Measurements from ENCODE around the gene KIF20B.

The KIF20B gene

DNA sequence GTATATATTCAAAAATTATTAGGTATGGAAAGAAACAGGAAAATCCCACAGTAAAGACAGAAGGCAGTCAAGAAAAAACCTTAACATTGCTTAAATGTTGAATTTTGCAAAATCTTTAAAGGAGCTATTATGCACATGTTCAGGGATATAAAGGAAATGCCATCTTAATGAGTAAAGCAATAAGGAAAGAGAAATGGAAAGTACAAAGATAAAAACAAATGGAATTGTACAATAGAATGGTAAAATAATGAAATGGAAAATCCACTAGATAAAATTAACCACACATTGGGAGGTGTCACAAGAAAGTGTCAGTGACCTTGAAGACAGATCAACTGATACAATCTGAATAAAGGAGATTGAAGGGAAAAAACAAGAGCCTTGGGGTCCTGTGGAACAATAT lies 82.0 kb downstream of the KIF20B start:
- no peak for DNase-seq (ENCODE audit: extremely low spot score)
- CTCF ChIA-PET = interaction anchor here (0.7 kb wide), 1 partner anchor 566 kb away, joined by 7 read pairs; no protein-coding TSS in a partner anchor
- no peak for TF ChIP-seq BHLHE40 (IDR thresholded peaks at IDR 0.05; ENCODE audit: borderline replicate concordance)
- TF ChIP-seq SUZ12 (IDR thresholded peaks at IDR 0.05) = no peak
- TF ChIP-seq FOXA1 (IDR thresholded peaks at IDR 0.05) = no peak
- TF ChIP-seq ELF4 (IDR thresholded peaks at IDR 0.05) = no peak
- TF ChIP-seq SP1 (IDR thresholded peaks at IDR 0.05) = no peak
- POLR2A ChIA-PET = no interaction called here

DNA sequence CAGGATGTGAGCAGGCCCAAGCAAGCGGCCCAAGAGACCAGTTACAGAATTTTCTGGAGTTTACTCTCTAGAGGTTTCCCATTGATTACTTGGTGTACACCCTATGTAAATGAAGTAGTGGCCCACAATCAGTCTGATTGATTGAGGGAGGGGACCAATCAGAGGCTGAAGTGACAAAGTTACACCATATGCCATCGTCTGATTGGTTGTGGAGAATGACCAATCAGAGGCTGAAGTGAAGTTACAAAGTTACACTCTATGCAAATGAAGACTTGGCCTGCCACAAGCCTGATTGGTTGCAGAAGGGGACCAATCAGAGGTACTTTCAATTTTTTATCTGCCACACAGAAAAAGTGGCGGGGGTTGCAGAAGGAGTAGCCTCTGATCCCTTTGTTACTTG lies 83.7 kb downstream of the KIF20B start:
- CTCF ChIA-PET = no interaction called here
- DNase-seq (ENCODE audit: extremely low spot score) = no peak
- no peak for TF ChIP-seq HDGF (IDR thresholded peaks at IDR 0.05; ENCODE audit: borderline replicate concordance)
- TF ChIP-seq TARDBP (IDR thresholded peaks at IDR 0.05) = no peak
- no peak for TF ChIP-seq LEF1 (IDR thresholded peaks at IDR 0.05; ENCODE audit: borderline replicate concordance)
- TF ChIP-seq NFRKB (IDR thresholded peaks at IDR 0.05) = no peak
- TF ChIP-seq FOXK2 (IDR thresholded peaks at IDR 0.05) = no peak
- no peak for TF ChIP-seq FOXA1 (IDR thresholded peaks at IDR 0.05)
- TF ChIP-seq SP1 (IDR thresholded peaks at IDR 0.05) = no peak
- POLR2A ChIA-PET = no interaction called here

DNA sequence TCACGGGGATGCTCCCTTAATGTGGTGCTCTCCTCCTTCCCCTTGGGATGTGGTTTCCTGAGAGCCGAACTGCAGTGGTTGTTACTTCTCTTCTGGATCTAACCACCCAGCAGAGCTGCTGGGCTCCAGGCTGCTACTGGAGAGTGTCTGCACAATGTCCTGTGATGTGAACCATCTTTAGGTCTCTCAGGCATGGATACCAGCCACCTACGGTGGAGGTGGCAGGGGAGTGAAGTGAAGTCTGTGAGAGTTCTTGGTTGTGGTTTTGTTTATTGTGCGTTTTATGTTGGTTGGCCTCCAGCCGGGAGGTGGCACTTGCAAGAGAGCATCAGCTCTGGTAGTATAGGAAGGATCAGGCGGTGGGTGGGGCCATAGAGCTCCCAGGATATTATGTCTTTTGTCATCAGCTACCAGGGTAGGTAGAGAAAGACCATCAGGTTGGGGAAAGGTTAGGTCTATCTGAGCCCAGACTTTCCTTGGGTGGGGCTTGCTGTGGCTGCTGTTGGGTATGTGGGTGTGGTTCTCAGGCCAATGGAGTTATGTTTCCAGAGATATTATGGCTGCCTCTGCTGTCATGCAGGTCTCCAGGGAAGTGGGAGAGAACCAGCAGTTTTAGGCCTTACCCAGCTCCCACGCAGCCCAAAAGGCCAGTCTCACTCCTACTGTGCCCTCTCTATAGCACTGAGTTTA lies 87.9 kb downstream of the KIF20B start:
- TF ChIP-seq FOXM1 (IDR thresholded peaks at IDR 0.05; ENCODE audit: borderline replicate concordance) (no peak), BHLHE40 (IDR thresholded peaks at IDR 0.05; ENCODE audit: borderline replicate concordance) (no peak), ARNT (IDR thresholded peaks at IDR 0.05) (no peak), ZNF384 (IDR thresholded peaks at IDR 0.05) (no peak), HDGF (IDR thresholded peaks at IDR 0.05; ENCODE audit: borderline replicate concordance) (no peak)
- CTCF ChIA-PET = no interaction called here
- POLR2A ChIA-PET = no interaction called here
- DNase-seq (ENCODE audit: extremely low spot score) = no peak

DNA sequence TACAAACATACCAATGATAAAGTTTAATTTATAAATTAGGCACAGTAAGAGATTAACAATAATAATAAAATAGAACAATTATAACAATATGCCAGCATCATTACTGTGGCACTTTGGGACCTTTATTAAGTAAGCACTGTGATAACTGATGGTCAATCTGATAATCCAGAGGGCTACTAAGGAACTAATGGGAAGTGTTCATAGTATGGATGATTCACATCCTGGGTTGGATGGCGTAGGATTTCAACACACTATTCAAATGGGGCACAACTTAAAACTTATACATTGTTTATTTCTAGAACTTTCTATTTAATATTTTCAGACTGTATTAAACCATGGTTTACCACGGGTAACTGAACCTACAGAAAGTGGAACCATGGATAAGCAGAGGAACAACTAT lies 90.8 kb downstream of the KIF20B start:
- no peak for DNase-seq (ENCODE audit: extremely low spot score)
- ChIA-PET CTCF (no interaction called here), POLR2A (no interaction called here)
- TF ChIP-seq HDGF (IDR thresholded peaks at IDR 0.05; ENCODE audit: borderline replicate concordance) (no peak), LEF1 (IDR thresholded peaks at IDR 0.05; ENCODE audit: borderline replicate concordance) (no peak), SUZ12 (IDR thresholded peaks at IDR 0.05) (no peak), FOXA1 (IDR thresholded peaks at IDR 0.05) (no peak), ARNT (IDR thresholded peaks at IDR 0.05) (no peak), FOXM1 (IDR thresholded peaks at IDR 0.05; ENCODE audit: borderline replicate concordance) (no peak), CTBP1 (IDR thresholded peaks at IDR 0.05; ENCODE audit: borderline replicate concordance) (no peak), NFRKB (IDR thresholded peaks at IDR 0.05) (no peak), L3MBTL2 (conservative IDR thresholded peaks at IDR 0.05) (no peak), ELF4 (IDR thresholded peaks at IDR 0.05) (no peak), FOXK2 (IDR thresholded peaks at IDR 0.05) (no peak), SP1 (IDR thresholded peaks at IDR 0.05) (no peak)
- TF ChIP-seq, protein P1, sequence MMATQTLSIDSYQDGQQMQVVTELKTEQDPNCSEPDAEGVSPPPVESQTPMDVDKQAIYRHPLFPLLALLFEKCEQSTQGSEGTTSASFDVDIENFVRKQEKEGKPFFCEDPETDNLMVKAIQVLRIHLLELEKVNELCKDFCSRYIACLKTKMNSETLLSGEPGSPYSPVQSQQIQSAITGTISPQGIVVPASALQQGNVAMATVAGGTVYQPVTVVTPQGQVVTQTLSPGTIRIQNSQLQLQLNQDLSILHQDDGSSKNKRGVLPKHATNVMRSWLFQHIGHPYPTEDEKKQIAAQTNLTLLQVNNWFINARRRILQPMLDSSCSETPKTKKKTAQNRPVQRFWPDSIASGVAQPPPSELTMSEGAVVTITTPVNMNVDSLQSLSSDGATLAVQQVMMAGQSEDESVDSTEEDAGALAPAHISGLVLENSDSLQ (IDR thresholded peaks at IDR 0.05) = no peak

DNA sequence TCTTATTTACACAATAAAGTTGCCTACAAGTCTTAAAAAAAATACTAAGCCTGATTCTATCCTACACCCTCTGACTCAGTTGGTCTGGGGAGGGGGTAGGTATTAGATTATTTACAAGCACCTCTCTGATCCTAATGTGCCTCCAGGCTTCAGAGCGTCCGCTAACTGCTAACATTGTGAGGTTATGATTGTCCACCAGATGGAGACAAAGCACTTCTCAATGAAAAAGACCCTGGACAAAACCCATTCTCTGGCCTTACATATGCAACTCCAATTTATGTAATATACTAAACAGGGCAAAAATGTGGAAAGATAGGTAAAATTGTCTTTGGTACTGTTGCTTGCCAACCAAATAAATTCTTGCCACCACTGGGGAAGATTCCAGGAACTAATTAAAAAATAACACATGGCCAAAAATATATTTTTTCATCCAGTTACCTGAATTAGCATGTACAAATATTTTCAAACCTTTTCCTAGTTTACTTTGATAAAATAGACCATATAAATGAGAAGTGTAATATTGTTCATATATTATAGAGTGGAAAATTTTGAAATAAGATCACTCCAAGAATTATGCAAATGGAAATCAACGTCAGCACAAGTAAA lies 92.4 kb downstream of the KIF20B start:
- ChIA-PET POLR2A (no interaction called here), CTCF (interaction anchor here (0.6 to 1.0 kb wide), 2 partner anchors 295 to 994 kb away, joined by 3 read pairs; no protein-coding TSS in a partner anchor)
- DNase-seq (ENCODE audit: extremely low spot score) = peak; percentile 62
- TF ChIP-seq BHLHE40 (IDR thresholded peaks at IDR 0.05; ENCODE audit: borderline replicate concordance) (no peak), FOXA1 (IDR thresholded peaks at IDR 0.05) (no peak), CTBP1 (IDR thresholded peaks at IDR 0.05; ENCODE audit: borderline replicate concordance) (no peak), TARDBP (IDR thresholded peaks at IDR 0.05) (no peak), NFRKB (IDR thresholded peaks at IDR 0.05) (no peak), SP1 (IDR thresholded peaks at IDR 0.05) (no peak), ARNT (IDR thresholded peaks at IDR 0.05) (no peak), L3MBTL2 (conservative IDR thresholded peaks at IDR 0.05) (no peak), SUZ12 (IDR thresholded peaks at IDR 0.05) (no peak), ZNF384 (IDR thresholded peaks at IDR 0.05) (no peak), ELF4 (IDR thresholded peaks at IDR 0.05) (no peak), FOXK2 (IDR thresholded peaks at IDR 0.05) (no peak), HDGF (IDR thresholded peaks at IDR 0.05; ENCODE audit: borderline replicate concordance) (no peak), LEF1 (IDR thresholded peaks at IDR 0.05; ENCODE audit: borderline replicate concordance) (no peak), FOXM1 (IDR thresholded peaks at IDR 0.05; ENCODE audit: borderline replicate concordance) (no peak)
- TF ChIP-seq, protein P1 (IDR thresholded peaks at IDR 0.05) = no peak

DNA sequence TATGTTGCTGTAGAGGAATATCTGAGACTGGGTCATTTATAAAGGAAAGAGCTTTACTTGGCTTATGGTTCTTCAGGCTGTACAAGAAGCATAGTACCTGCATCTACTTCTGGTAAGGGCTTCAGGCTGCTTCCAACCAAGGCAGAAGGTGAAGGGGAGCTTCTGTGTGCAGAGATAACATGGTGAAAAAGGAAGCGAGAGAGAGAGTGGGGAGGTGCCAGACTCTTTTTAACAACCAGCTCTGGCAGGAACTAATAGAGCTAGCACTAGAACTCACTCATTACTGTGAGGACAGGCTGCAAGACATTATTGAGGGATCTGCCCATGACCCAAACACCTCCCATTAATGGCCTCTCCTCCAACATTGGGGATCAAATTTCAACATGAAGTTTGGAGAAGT lies 94.5 kb downstream of the KIF20B start:
- POLR2A ChIA-PET = no interaction called here
- CTCF ChIA-PET = no interaction called here
- no peak for DNase-seq (ENCODE audit: extremely low spot score)
- TF ChIP-seq ARNT (IDR thresholded peaks at IDR 0.05) (no peak), NFRKB (IDR thresholded peaks at IDR 0.05) (no peak), CTBP1 (IDR thresholded peaks at IDR 0.05; ENCODE audit: borderline replicate concordance) (no peak), ELF4 (IDR thresholded peaks at IDR 0.05) (no peak), FOXM1 (IDR thresholded peaks at IDR 0.05; ENCODE audit: borderline replicate concordance) (no peak), HDGF (IDR thresholded peaks at IDR 0.05; ENCODE audit: borderline replicate concordance) (no peak)

DNA sequence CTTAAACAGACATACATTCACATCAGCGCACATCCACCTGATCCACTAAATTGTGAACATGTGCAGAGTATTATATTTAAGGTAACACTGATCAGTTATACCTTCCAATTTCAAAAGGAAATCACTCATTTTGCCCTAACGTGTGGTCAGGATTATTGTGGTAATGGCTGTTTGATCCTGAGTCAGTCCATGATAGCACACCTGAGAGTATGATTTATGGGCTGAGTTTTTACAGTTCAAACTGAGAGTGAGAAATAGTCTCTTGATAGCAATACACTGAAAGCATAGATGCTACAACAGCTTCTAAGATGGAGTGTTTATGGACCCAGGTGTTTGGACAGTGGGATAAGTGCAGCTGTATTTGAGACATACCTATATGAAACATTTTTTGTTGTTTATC lies 96.7 kb downstream of the KIF20B start:
- CTCF ChIA-PET = no interaction called here
- POLR2A ChIA-PET = no interaction called here
- no peak for DNase-seq (ENCODE audit: extremely low spot score)

More for the DNA sequence above, 96.7 kb downstream of the KIF20B start:
- TF ChIP-seq SUZ12 (IDR thresholded peaks at IDR 0.05) (no peak), ZNF384 (IDR thresholded peaks at IDR 0.05) (no peak), ELF4 (IDR thresholded peaks at IDR 0.05) (no peak), FOXM1 (IDR thresholded peaks at IDR 0.05; ENCODE audit: borderline replicate concordance) (no peak), HDGF (IDR thresholded peaks at IDR 0.05; ENCODE audit: borderline replicate concordance) (no peak), LEF1 (IDR thresholded peaks at IDR 0.05; ENCODE audit: borderline replicate concordance) (no peak), ARNT (IDR thresholded peaks at IDR 0.05) (no peak), CTBP1 (IDR thresholded peaks at IDR 0.05; ENCODE audit: borderline replicate concordance) (no peak), L3MBTL2 (conservative IDR thresholded peaks at IDR 0.05) (no peak), FOXA1 (IDR thresholded peaks at IDR 0.05) (no peak), TARDBP (IDR thresholded peaks at IDR 0.05) (no peak)
- TF ChIP-seq, protein P1 (IDR thresholded peaks at IDR 0.05) = no peak
